Endothelial cell of coronary artery (primary cell): ENCODE measurements around the gene TADA1. TPM values are rescaled to one million over a fixed set of nuclear protein-coding genes. Genes with fewer than 3 reads are reported as not detected.

Experiments used
- total RNA-seq: library from RNA; depleted of rRNA; stranded (reverse); fragments of >200 nt; gene quantifications from 2 replicates; pipeline ENCODE4 v1.2.3, GENCODE V29; 2014

Gene TADA1
- 8.7 and 8.8 TPM in 2 replicates for total RNA-seq

GRCh38 chr1:166875734-166876539 is at the start of gene TADA1:
TADA1 (minus strand) TSS chr1:166876264; CDS start chr1:166876233, 31 bp downstream.

GRCh38 chr1:166838766-166839599 is 37.1 kb downstream of the TADA1 start, which contains the start of gene POGK:
POGK (plus strand) TSS chr1:166839475; CDS start chr1:166840957, 1,482 bp downstream.

Other genes starting within 250 kb of the TADA1 start
- 21.3 and 24.2 TPM in 2 replicates for gene POGK, start 36.8 kb downstream of the TADA1 start, total RNA-seq
- not detected in 2 replicates for gene ILDR2, start 99.3 kb upstream of the TADA1 start, total RNA-seq
- gene MAEL, start 113.0 kb upstream of the TADA1 start, total RNA-seq: not detected in 2 replicates
- gene GPA33, start 214.1 kb upstream of the TADA1 start, total RNA-seq: not detected in 2 replicates
- gene STYXL2, start 217.8 kb upstream of the TADA1 start, total RNA-seq: not detected in 2 replicates